GM23338 (cell line): ENCODE measurements around the gene EPHA5. TPM values are rescaled to one million over a fixed set of nuclear protein-coding genes. Genes with fewer than 3 reads are reported as not detected.

Experiments
- ATAC-seq: fragments of 200-7000 bp; cut with Tn5 transposase; 3 replicates; pipeline ENCODE4 v1.9.1; 2020
- DNase-seq: peaks from one replicate; pipeline ENCODE4 v3.0.0-alpha.2; 2015; ENCODE audit warnings: low spot score
- H2AFZ ChIP-seq: fragments of 200-600 bp; sonication (generic); 2 replicates; pipeline ENCODE4 v1.8.0; 2016; ENCODE audit warnings: antibody characterized with exemption, mild to moderate bottlenecking, moderate library complexity
- H3F3A ChIP-seq: fragments of 200-600 bp; sonication (generic); replicated peaks from 2 replicates; pipeline ENCODE4 v1.8.0; 2017; ENCODE audit warnings: antibody characterized with exemption, mixed run types, low read depth
- H3K27ac ChIP-seq: fragments of 200-600 bp; sonication (generic); 2 replicates; pipeline ENCODE4 v1.6.1; 2016; ENCODE audit warnings: low read depth
- H3K27me3 ChIP-seq: fragments of 200-600 bp; sonication (generic); 2 replicates; pipeline ENCODE4 v1.8.0; 2016; ENCODE audit warnings: mild to moderate bottlenecking, mixed run types, moderate library complexity; ENCODE audit not compliant: insufficient read depth
- H3K36me3 ChIP-seq: fragments of 200-600 bp; sonication (generic); 2 replicates; pipeline ENCODE4 v1.8.0; 2016; ENCODE audit warnings: mild to moderate bottlenecking; ENCODE audit not compliant: insufficient read depth
- H3K4me1 ChIP-seq: fragments of 200-600 bp; sonication (generic); 2 replicates; pipeline ENCODE4 v1.8.0; 2016; ENCODE audit warnings: mild to moderate bottlenecking, moderate library complexity; ENCODE audit not compliant: insufficient read depth
- H3K4me2 ChIP-seq: fragments of 200-600 bp; sonication (generic); 2 replicates; pipeline ENCODE4 v1.7.1; 2017; ENCODE audit warnings: mixed run types
- H3K4me3 ChIP-seq: fragments of 200-600 bp; sonication (generic); 2 replicates; pipeline ENCODE4 v1.6.1; 2016; ENCODE audit warnings: mixed run types
- H3K79me2 ChIP-seq: fragments of 200-600 bp; sonication (generic); replicated peaks from 2 replicates; pipeline ENCODE4 v1.8.0; 2017; ENCODE audit warnings: mild to moderate bottlenecking; ENCODE audit not compliant: insufficient read depth
- H3K9me2 ChIP-seq: fragments of 200-600 bp; sonication (generic); 2 replicates; pipeline ENCODE4 v1.8.0; 2017; ENCODE audit not compliant: insufficient read depth
- H4K20me1 ChIP-seq: fragments of 200-600 bp; sonication (generic); replicated peaks from 2 replicates; pipeline ENCODE4 v1.8.0; 2017; ENCODE audit warnings: mild to moderate bottlenecking; ENCODE audit not compliant: insufficient read depth
- H3K27ac Mint-ChIP-seq: 2 replicates; pipeline ENCODE4 v1.8.0; 2020; ENCODE audit warnings: inconsistent platforms, mild to moderate bottlenecking, moderate library complexity, mixed read lengths
- H3K27me3 Mint-ChIP-seq: 3 replicates; pipeline ENCODE4 v1.8.0; 2022; ENCODE audit warnings: low read depth, mild to moderate bottlenecking, moderate library complexity, mixed read lengths, inconsistent platforms; ENCODE audit not compliant: insufficient read depth, poor library complexity
- H3K36me3 Mint-ChIP-seq: 3 replicates; pipeline ENCODE4 v1.8.0; 2021; ENCODE audit warnings: low read depth, mild to moderate bottlenecking, inconsistent platforms, moderate library complexity, mixed read lengths
- H3K4me1 Mint-ChIP-seq: 3 replicates; pipeline ENCODE4 v1.8.0; 2020; ENCODE audit warnings: mild to moderate bottlenecking, inconsistent platforms, mixed read lengths
- H3K4me3 Mint-ChIP-seq: 3 replicates; pipeline ENCODE4 v1.8.0; 2021; ENCODE audit warnings: moderate library complexity, mild to moderate bottlenecking, inconsistent platforms, mixed read lengths
- H3K9me3 Mint-ChIP-seq: 3 replicates; pipeline ENCODE4 v1.8.0; 2020; ENCODE audit warnings: moderate library complexity, mild to moderate bottlenecking, inconsistent platforms, mixed read lengths
- CREB1 ChIP-seq: fragments of 250-450 bp; sonication (Bioruptor Pico); IDR thresholded peaks from 2 replicates; pipeline ENCODE4 v1.5.0; 2020; ENCODE audit warnings: low read depth, mild to moderate bottlenecking, moderate library complexity
- ETS1 ChIP-seq: IDR thresholded peaks from 2 replicates; pipeline ENCODE4 v1.6.1; 2016; ENCODE audit warnings: antibody characterized with exemption
- EZH2 ChIP-seq: fragments of 200-600 bp; sonication (generic); IDR thresholded peaks from one replicate; pipeline ENCODE4 v1.8.0; 2017; ENCODE audit warnings: antibody characterized with exemption, mild to moderate bottlenecking, low read depth; ENCODE audit not compliant: unreplicated experiment
- EZH2phosphoT487 ChIP-seq: fragments of 200-600 bp; sonication (generic); IDR thresholded peaks from one replicate; pipeline ENCODE4 v1.8.1; 2018; ENCODE audit warnings: antibody characterized with exemption; ENCODE audit not compliant: unreplicated experiment
- JUNB ChIP-seq: IDR thresholded peaks from one replicate; pipeline ENCODE4 v1.6.1; 2016; ENCODE audit warnings: antibody characterized with exemption; ENCODE audit not compliant: unreplicated experiment
- NANOG ChIP-seq: IDR thresholded peaks from 2 replicates; pipeline ENCODE4 v1.6.1; 2016; ENCODE audit warnings: antibody characterized with exemption, borderline replicate concordance
- POLR2AphosphoS5 ChIP-seq: IDR thresholded peaks from 2 replicates; pipeline ENCODE4 v1.6.1; 2016; ENCODE audit warnings: antibody characterized with exemption, low read depth
- STAT1 ChIP-seq: IDR thresholded peaks from one replicate; pipeline ENCODE4 v1.6.1; 2016; ENCODE audit warnings: antibody characterized with exemption; ENCODE audit not compliant: unreplicated experiment
- ZNF114 ChIP-seq: fragments of 250-450 bp; sonication (Bioruptor Pico); IDR thresholded peaks from 2 replicates; pipeline ENCODE4 v1.5.0; 2020; ENCODE audit warnings: mild to moderate bottlenecking, moderate library complexity
- ZNF331 ChIP-seq: fragments of 250-450 bp; sonication (Bioruptor Pico); IDR thresholded peaks from 2 replicates; pipeline ENCODE4 v1.5.0; 2020; ENCODE audit warnings: low read depth, mild to moderate bottlenecking, moderate library complexity
- polyA plus RNA-seq: library from polyadenylated mRNA; unstranded; fragments of >200 nt; fragmentation: Nextera tagmentation; extraction: Ambion mirVana; gene quantifications from 2 replicates; pipeline ENCODE4 v1.2.1, GENCODE V29; 2016
- total RNA-seq: library from RNA; depleted of rRNA; stranded (reverse); fragments of >200 nt; shearing (Covaris generic); gene quantifications from 2 replicates; pipeline ENCODE4 v1.2.3, GENCODE V29; 2014
- TF ChIP-seq, protein P1 (sequence below), 2 experiments: fragments of 200-600 bp in 1 of 2; sonication (generic) in 1 of 2; conservative IDR thresholded peaks; 2 replicates each; pipeline versions ENCODE4 v1.5.1 to v1.6.1; 2016 to 2017; ENCODE audit warnings: antibody characterized with exemption in 2 of 2, low read depth in 2 of 2, mild to moderate bottlenecking in 2 of 2, moderate library complexity in 1 of 2
- TF ChIP-seq, protein P2 (sequence below): IDR thresholded peaks from one replicate; pipeline ENCODE4 v1.6.1; 2018; ENCODE audit warnings: antibody characterized with exemption; ENCODE audit not compliant: unreplicated experiment

EPHA5 gene
- total and polyA plus RNA-seq, 2 experiments from 2014 or later = 0.05 to 0.24 TPM

DNA sequence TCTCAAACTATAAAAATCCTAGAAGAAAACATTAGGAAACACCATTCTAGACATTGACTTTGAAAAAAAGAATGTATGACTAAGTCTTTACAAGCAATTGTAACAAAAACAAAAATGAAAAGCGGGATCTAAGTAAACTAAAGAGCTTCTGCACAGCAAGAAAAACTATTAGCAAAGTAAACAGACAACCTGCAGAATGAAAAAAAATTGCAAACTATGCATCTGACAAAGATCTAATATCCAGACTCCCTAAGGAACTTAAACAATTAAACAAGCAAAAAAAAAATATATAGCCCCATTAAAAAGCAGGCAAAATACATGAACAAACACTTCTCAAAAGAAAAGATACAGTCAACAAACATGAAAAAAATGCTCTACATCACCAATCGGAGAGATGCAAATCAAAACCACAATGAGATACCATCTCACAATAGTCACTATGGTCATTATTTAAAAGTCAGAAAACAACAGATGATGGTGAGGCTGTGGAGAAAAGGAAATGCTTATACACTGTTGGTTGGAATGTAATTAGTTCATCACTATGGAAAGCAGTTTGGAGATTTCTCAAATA is 168.1 kb downstream of the EPHA5 start:
- Mint-ChIP-seq H3K4me1 (no peaks in the 10 kb centered on the region), H3K4me3 (no peak overlapping the region), H3K9me3 (peaks cover 8% of the 10 kb centered on the region; the same call in 1 of the 3 replicates), H3K36me3 (peaks cover 3% of the 10 kb centered on the region; the same call in 1 of the 3 replicates), H3K27ac (no peak overlapping the region), H3K27me3 (no peaks in the 10 kb centered on the region)
- Histone ChIP-seq H3K4me1 (no peaks in the 10 kb centered on the region), H3K27me3 (no peaks in the 10 kb centered on the region), H2AFZ (no peak overlapping the region), H3F3A (no peaks in the 10 kb centered on the region), H3K9me2 (no peaks in the 10 kb centered on the region), H3K4me3 (no peak overlapping the region), H4K20me1 (no peaks in the 10 kb centered on the region), H3K79me2 (no peaks in the 10 kb centered on the region), H3K36me3 (no peaks in the 10 kb centered on the region), H3K27ac (no peak overlapping the region), H3K4me2 (no peak overlapping the region)
- DNase-seq = no peak
- no peak for ATAC-seq
- TF ChIP-seq ETS1 = no peak
- TF ChIP-seq ZNF331 (CRISPR knock-in tag) = no peak
- TF ChIP-seq EZH2 = no peak
- TF ChIP-seq, protein P1, sequence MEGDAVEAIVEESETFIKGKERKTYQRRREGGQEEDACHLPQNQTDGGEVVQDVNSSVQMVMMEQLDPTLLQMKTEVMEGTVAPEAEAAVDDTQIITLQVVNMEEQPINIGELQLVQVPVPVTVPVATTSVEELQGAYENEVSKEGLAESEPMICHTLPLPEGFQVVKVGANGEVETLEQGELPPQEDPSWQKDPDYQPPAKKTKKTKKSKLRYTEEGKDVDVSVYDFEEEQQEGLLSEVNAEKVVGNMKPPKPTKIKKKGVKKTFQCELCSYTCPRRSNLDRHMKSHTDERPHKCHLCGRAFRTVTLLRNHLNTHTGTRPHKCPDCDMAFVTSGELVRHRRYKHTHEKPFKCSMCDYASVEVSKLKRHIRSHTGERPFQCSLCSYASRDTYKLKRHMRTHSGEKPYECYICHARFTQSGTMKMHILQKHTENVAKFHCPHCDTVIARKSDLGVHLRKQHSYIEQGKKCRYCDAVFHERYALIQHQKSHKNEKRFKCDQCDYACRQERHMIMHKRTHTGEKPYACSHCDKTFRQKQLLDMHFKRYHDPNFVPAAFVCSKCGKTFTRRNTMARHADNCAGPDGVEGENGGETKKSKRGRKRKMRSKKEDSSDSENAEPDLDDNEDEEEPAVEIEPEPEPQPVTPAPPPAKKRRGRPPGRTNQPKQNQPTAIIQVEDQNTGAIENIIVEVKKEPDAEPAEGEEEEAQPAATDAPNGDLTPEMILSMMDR (conservative IDR thresholded peaks at IDR 0.05; ENCODE audit: low read depth in 2 of 2) = no peak
- TF ChIP-seq NANOG = no peak

DNA sequence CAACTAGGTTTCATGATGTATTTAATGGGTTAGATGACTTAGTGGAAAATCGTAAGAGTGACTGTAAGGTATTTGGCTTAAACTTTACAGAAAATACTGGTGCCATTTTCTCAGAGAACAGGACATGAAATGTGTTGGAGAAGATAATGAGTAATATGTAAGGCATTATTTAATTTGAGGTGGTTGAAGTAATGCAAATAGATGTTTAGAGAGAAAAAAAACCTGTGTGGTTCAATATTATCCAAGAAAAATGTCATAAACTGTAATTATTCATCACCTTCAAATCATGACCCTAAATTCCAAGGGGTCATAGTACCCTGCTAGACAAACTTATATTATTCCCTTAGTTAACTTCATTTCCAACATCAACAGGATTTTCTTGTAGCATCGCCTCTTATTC is 171.7 kb downstream of the EPHA5 start:
- Mint-ChIP-seq H3K27me3 (no peaks in the 10 kb centered on the region), H3K4me1 (no peaks in the 10 kb centered on the region), H3K9me3 (no peaks in the 10 kb centered on the region), H3K27ac (no peak overlapping the region), H3K4me3 (no peak overlapping the region), H3K36me3 (no peaks in the 10 kb centered on the region)
- DNase-seq (no peak), ATAC-seq (no peak)
- H3F3A ChIP-seq = no peaks in the 10 kb centered on the region
- no peaks in the 10 kb centered on the region for H3K9me2 ChIP-seq
- no peak overlapping the region for H2AFZ ChIP-seq
- no peaks in the 10 kb centered on the region for H3K79me2 ChIP-seq
- no peaks in the 10 kb centered on the region for H3K4me1 ChIP-seq
- H3K4me2 ChIP-seq = no peak overlapping the region
- H3K36me3 ChIP-seq = no peaks in the 10 kb centered on the region
- no peak overlapping the region for H3K27ac ChIP-seq
- H3K4me3 ChIP-seq = no peak overlapping the region
- H3K27me3 ChIP-seq = no peaks in the 10 kb centered on the region
- no peaks in the 10 kb centered on the region for H4K20me1 ChIP-seq
- TF ChIP-seq STAT1 (no peak), ZNF114 (CRISPR knock-in tag) (no peak), EZH2phosphoT487 (no peak), POLR2AphosphoS5 (no peak), CREB1 (CRISPR knock-in tag) (no peak), JUNB (no peak), NANOG (no peak), ZNF331 (CRISPR knock-in tag) (no peak), ETS1 (no peak)
- TF ChIP-seq, protein P1 (conservative IDR thresholded peaks at IDR 0.05; ENCODE audit: low read depth in 2 of 2) = no peak
- TF ChIP-seq, protein P2, sequence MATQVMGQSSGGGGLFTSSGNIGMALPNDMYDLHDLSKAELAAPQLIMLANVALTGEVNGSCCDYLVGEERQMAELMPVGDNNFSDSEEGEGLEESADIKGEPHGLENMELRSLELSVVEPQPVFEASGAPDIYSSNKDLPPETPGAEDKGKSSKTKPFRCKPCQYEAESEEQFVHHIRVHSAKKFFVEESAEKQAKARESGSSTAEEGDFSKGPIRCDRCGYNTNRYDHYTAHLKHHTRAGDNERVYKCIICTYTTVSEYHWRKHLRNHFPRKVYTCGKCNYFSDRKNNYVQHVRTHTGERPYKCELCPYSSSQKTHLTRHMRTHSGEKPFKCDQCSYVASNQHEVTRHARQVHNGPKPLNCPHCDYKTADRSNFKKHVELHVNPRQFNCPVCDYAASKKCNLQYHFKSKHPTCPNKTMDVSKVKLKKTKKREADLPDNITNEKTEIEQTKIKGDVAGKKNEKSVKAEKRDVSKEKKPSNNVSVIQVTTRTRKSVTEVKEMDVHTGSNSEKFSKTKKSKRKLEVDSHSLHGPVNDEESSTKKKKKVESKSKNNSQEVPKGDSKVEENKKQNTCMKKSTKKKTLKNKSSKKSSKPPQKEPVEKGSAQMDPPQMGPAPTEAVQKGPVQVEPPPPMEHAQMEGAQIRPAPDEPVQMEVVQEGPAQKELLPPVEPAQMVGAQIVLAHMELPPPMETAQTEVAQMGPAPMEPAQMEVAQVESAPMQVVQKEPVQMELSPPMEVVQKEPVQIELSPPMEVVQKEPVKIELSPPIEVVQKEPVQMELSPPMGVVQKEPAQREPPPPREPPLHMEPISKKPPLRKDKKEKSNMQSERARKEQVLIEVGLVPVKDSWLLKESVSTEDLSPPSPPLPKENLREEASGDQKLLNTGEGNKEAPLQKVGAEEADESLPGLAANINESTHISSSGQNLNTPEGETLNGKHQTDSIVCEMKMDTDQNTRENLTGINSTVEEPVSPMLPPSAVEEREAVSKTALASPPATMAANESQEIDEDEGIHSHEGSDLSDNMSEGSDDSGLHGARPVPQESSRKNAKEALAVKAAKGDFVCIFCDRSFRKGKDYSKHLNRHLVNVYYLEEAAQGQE = no peak
